Measurements from ENCODE around the gene ARHGAP27.
"Not testable (repeated sequence)": the region's sequence is repeated elsewhere in the genome, so short reads cannot be mapped to it uniquely, and the experiment has no call there.

The ARHGAP27 gene

GRCh38 chr17:45432405-45433158 lies at the start of gene ARHGAP27:
ARHGAP27 (minus strand) TSS chr17:45432870; CDS start chr17:45430279, 2,591 bp downstream.
- no peak for DNase-seq

- DNase-seq, result not testable (repeated sequence)
Observed at GRCh38 chr17:45482317-45482716, 49.6 kb upstream of the ARHGAP27 start.

GRCh38 chr17:45475436-45475835 lies 42.8 kb upstream of the ARHGAP27 start:
- DNase-seq, result not testable (repeated sequence)

GRCh38 chr17:45472249-45472648 lies 39.6 kb upstream of the ARHGAP27 start:
- not testable (repeated sequence) for DNase-seq

GRCh38 chr17:45469204-45469563 lies 36.5 kb upstream of the ARHGAP27 start:
- not testable (repeated sequence) for DNase-seq

GRCh38 chr17:45468293-45469203 lies 35.9 kb upstream of the ARHGAP27 start:
- not testable (repeated sequence) for DNase-seq

- DNase-seq, result not testable (repeated sequence)
Observed at GRCh38 chr17:45461524-45462327, 29.1 kb upstream of the ARHGAP27 start.

GRCh38 chr17:45460422-45460821 lies 27.8 kb upstream of the ARHGAP27 start:
- DNase-seq, result not testable (repeated sequence)

GRCh38 chr17:45454341-45454740 lies 21.7 kb upstream of the ARHGAP27 start:
- DNase-seq, result not testable (repeated sequence)

GRCh38 chr17:45453731-45454130 lies 21.1 kb upstream of the ARHGAP27 start:
- DNase-seq, result not testable (repeated sequence)

- not testable (repeated sequence) for DNase-seq
Observed at GRCh38 chr17:45453225-45453534, 20.5 kb upstream of the ARHGAP27 start.

- DNase-seq, result not testable (repeated sequence)
Observed at GRCh38 chr17:45452329-45453224, 19.9 kb upstream of the ARHGAP27 start.

- DNase-seq, result not testable (repeated sequence)
Observed at GRCh38 chr17:45451660-45452059, 19.0 kb upstream of the ARHGAP27 start.

GRCh38 chr17:45451131-45451530 lies 18.5 kb upstream of the ARHGAP27 start:
- DNase-seq, result no peak

- DNase-seq, result not testable (repeated sequence)
Observed at GRCh38 chr17:45449708-45450329, 17.1 kb upstream of the ARHGAP27 start.

GRCh38 chr17:45449260-45449659 lies 16.6 kb upstream of the ARHGAP27 start:
- not testable (repeated sequence) for DNase-seq

- DNase-seq, result not testable (repeated sequence)
Observed at GRCh38 chr17:45448483-45448882, 15.8 kb upstream of the ARHGAP27 start.

- not testable (repeated sequence) for DNase-seq
Observed at GRCh38 chr17:45448066-45448465, 15.4 kb upstream of the ARHGAP27 start.

GRCh38 chr17:45447650-45448049 lies 15.0 kb upstream of the ARHGAP27 start:
- not testable (repeated sequence) for DNase-seq

GRCh38 chr17:45446872-45447625 lies 14.4 kb upstream of the ARHGAP27 start:
- DNase-seq, result not testable (repeated sequence)

Measured in DMS 273 treated with DMSO at 0.1 percent for 48 hours (cell line).